Parathyroid adenoma (tissue), 2 donors: ENCODE results near the gene GYG1.

Experiments used
- H2AFZ ChIP-seq: fragments of 300-600 bp; sonication (generic); one replicate; pipeline ENCODE4 v1.7.0; 2017; ENCODE audit warnings: antibody characterized with exemption, mild to moderate bottlenecking
- H3K27ac ChIP-seq: fragments of 300-600 bp; sonication (generic); one replicate; pipeline ENCODE4 v1.7.0; 2017
- H3K27me3 ChIP-seq: fragments of 300-600 bp; sonication (generic); one replicate; pipeline ENCODE4 v1.7.0; 2017; ENCODE audit warnings: low read length; ENCODE audit not compliant: control insufficient read depth, insufficient read depth
- H3K36me3 ChIP-seq: fragments of 300-600 bp; sonication (generic); one replicate; pipeline ENCODE4 v1.7.0; 2017; ENCODE audit warnings: low read length; ENCODE audit not compliant: control insufficient read depth, insufficient read depth
- H3K4me1 ChIP-seq: fragments of 300-600 bp; sonication (generic); one replicate; pipeline ENCODE4 v1.7.0; 2017; ENCODE audit warnings: control low read depth
- H3K4me2 ChIP-seq: fragments of 300-600 bp; sonication (generic); one replicate; pipeline ENCODE4 v1.7.0; 2017; ENCODE audit warnings: low read length
- H3K4me3 ChIP-seq: fragments of 300-600 bp; sonication (generic); one replicate; pipeline ENCODE4 v1.7.0; 2017; ENCODE audit warnings: low read depth, low read length
- H3K79me2 ChIP-seq: fragments of 300-600 bp; sonication (generic); one replicate; pipeline ENCODE4 v1.7.0; 2017; ENCODE audit warnings: control low read depth
- H3K9ac ChIP-seq: fragments of 300-600 bp; sonication (generic); one replicate; pipeline ENCODE4 v1.7.0; 2017; ENCODE audit warnings: mild to moderate bottlenecking
- H3K9me3 ChIP-seq: fragments of 300-600 bp; sonication (generic); one replicate; pipeline ENCODE4 v1.7.0; 2017; ENCODE audit warnings: low read length; ENCODE audit not compliant: control insufficient read depth
- TF ChIP-seq, protein P1 (sequence below): fragments of 300-600 bp; sonication (generic); IDR thresholded peaks from one replicate; pipeline ENCODE4 v1.7.0; 2017; ENCODE audit warnings: antibody characterized with exemption, mild to moderate bottlenecking
- donor health status: primary hyperparathyroidism.

Gene GYG1

GRCh38 chr3:149007567-149008257, 16.4 kb downstream of the GYG1 start:
- H3K27me3 ChIP-seq, result no peaks in the 10 kb centered on the region
- H3K36me3 ChIP-seq, result no peaks in the 10 kb centered on the region
- H3K9ac ChIP-seq, result no peak overlapping the region
- TF ChIP-seq, protein P1, sequence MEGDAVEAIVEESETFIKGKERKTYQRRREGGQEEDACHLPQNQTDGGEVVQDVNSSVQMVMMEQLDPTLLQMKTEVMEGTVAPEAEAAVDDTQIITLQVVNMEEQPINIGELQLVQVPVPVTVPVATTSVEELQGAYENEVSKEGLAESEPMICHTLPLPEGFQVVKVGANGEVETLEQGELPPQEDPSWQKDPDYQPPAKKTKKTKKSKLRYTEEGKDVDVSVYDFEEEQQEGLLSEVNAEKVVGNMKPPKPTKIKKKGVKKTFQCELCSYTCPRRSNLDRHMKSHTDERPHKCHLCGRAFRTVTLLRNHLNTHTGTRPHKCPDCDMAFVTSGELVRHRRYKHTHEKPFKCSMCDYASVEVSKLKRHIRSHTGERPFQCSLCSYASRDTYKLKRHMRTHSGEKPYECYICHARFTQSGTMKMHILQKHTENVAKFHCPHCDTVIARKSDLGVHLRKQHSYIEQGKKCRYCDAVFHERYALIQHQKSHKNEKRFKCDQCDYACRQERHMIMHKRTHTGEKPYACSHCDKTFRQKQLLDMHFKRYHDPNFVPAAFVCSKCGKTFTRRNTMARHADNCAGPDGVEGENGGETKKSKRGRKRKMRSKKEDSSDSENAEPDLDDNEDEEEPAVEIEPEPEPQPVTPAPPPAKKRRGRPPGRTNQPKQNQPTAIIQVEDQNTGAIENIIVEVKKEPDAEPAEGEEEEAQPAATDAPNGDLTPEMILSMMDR, result no peak
- no peak overlapping the region for H2AFZ ChIP-seq
- no peak overlapping the region for H3K4me3 ChIP-seq
- H3K27ac ChIP-seq, result no peak overlapping the region
- H3K9me3 ChIP-seq, result no peaks in the 10 kb centered on the region
- no peak overlapping the region for H3K4me2 ChIP-seq
- no peaks in the 10 kb centered on the region for H3K4me1 ChIP-seq
- peaks cover 5% of the 10 kb centered on the region for H3K79me2 ChIP-seq

- Histone ChIP-seq H3K36me3 (no peaks in the 10 kb centered on the region), H3K4me3 (no peak overlapping the region), H3K79me2 (peaks cover 5% of the 10 kb centered on the region), H3K4me1 (no peaks in the 10 kb centered on the region), H2AFZ (no peak overlapping the region), H3K4me2 (no peak overlapping the region), H3K9me3 (no peaks in the 10 kb centered on the region), H3K27ac (no peak overlapping the region), H3K27me3 (no peaks in the 10 kb centered on the region), H3K9ac (no peak overlapping the region)
- TF ChIP-seq, protein P1, result no peak
Measured at GRCh38 chr3:149009732-149010131, 18.4 kb downstream of the GYG1 start.

DNA sequence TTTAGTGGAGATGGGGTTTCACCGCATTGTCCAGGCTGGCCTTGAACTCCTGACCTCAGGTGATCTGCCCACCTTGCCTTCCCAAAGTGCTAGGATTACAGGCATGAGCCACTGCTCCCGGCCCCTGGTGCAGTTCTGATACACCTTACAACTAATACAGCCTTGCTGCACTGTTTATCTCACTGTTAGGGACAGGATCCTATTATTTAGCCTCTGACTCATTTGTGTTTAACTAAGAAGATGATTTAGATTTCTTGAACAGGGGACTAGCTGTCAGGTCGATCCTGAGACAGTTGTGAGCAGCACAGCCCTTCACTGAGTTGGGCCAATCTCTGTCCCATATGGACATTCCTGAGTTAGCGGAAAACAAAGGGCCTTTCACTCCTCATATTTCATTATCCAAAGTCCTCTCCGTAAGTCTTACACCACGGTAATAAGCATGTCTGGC, 19.2 kb downstream of the GYG1 start:
- Histone ChIP-seq H3K4me1 (no peaks in the 10 kb centered on the region), H3K27me3 (no peaks in the 10 kb centered on the region), H3K4me2 (no peak overlapping the region), H3K9ac (no peak overlapping the region), H3K27ac (no peak overlapping the region), H3K79me2 (peaks cover 5% of the 10 kb centered on the region), H2AFZ (no peak overlapping the region), H3K36me3 (no peaks in the 10 kb centered on the region), H3K9me3 (no peaks in the 10 kb centered on the region), H3K4me3 (no peak overlapping the region)
- TF ChIP-seq, protein P1, result no peak

GRCh38 chr3:149010966-149011365, 19.6 kb downstream of the GYG1 start:
- no peaks in the 10 kb centered on the region for H3K36me3 ChIP-seq
- H3K27me3 ChIP-seq, result no peaks in the 10 kb centered on the region
- H3K9ac ChIP-seq, result no peak overlapping the region
- peaks cover 5% of the 10 kb centered on the region for H3K79me2 ChIP-seq
- H3K4me1 ChIP-seq, result no peaks in the 10 kb centered on the region
- H2AFZ ChIP-seq, result no peak overlapping the region
- TF ChIP-seq, protein P1, result no peak
- no peak overlapping the region for H3K4me2 ChIP-seq
- no peaks in the 10 kb centered on the region for H3K9me3 ChIP-seq
- H3K27ac ChIP-seq, result no peak overlapping the region
- H3K4me3 ChIP-seq, result no peak overlapping the region

GRCh38 chr3:149011676-149012075, 20.3 kb downstream of the GYG1 start:
- TF ChIP-seq, protein P1, result no peak
- no peak overlapping the region for H3K9ac ChIP-seq
- peaks cover 5% of the 10 kb centered on the region for H3K79me2 ChIP-seq
- H3K9me3 ChIP-seq, result no peaks in the 10 kb centered on the region
- H3K27me3 ChIP-seq, result no peaks in the 10 kb centered on the region
- H3K27ac ChIP-seq, result no peak overlapping the region
- H3K36me3 ChIP-seq, result no peaks in the 10 kb centered on the region
- no peak overlapping the region for H3K4me2 ChIP-seq
- H2AFZ ChIP-seq, result no peak overlapping the region
- no peaks in the 10 kb centered on the region for H3K4me1 ChIP-seq
- no peak overlapping the region for H3K4me3 ChIP-seq
